ENCODE results near the gene SMIM26.

DNA sequence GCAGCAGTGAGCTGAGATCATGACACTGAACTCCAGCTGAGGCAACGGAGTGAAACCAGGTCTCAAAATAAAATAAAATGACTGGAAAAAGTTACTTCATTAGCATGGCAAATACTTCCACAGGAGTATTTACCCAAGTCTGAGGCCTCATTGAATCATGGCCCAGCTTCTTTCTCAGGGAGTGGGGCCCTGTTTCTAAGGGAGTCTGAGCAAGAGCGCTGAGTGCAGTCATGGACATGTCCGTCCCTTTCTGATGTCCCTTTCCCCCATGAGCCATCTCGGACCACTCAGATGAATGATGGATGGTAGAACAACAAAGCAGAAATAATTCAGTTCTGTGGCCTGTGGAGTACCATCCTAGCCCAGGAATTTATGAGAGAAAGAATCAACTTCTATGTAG is 12.8 kb downstream of the SMIM26 start:
- TF ChIP-seq, protein P1, sequence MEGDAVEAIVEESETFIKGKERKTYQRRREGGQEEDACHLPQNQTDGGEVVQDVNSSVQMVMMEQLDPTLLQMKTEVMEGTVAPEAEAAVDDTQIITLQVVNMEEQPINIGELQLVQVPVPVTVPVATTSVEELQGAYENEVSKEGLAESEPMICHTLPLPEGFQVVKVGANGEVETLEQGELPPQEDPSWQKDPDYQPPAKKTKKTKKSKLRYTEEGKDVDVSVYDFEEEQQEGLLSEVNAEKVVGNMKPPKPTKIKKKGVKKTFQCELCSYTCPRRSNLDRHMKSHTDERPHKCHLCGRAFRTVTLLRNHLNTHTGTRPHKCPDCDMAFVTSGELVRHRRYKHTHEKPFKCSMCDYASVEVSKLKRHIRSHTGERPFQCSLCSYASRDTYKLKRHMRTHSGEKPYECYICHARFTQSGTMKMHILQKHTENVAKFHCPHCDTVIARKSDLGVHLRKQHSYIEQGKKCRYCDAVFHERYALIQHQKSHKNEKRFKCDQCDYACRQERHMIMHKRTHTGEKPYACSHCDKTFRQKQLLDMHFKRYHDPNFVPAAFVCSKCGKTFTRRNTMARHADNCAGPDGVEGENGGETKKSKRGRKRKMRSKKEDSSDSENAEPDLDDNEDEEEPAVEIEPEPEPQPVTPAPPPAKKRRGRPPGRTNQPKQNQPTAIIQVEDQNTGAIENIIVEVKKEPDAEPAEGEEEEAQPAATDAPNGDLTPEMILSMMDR (IDR thresholded peaks at IDR 0.05) = no peak
- no peak for TF ChIP-seq POLR2A (IDR thresholded peaks at IDR 0.05)

All from uterus (tissue), 2 donors.